Measurements from ENCODE around the gene SELENOT.
"Not testable (repeated sequence)": the region's sequence is repeated elsewhere in the genome, so short reads cannot be mapped to it uniquely, and the experiment has no call there.

The SELENOT gene

GRCh38 chr3:150603153-150603979, at the start of gene SELENOT:
TSS of gene SELENOT (plus strand) at chr3:150603321. CDS start at chr3:150603363, 42 bp downstream.
- DNase-seq: peak; percentile 89 to 94 (median 90)

- no peak for DNase-seq
Observed at GRCh38 chr3:150555859-150556436, 47.2 kb upstream of the SELENOT start.

GRCh38 chr3:150556792-150557191, 46.3 kb upstream of the SELENOT start:
- no peak for DNase-seq

- DNase-seq: no peak
Observed at GRCh38 chr3:150557725-150558124, 45.4 kb upstream of the SELENOT start.

DNA sequence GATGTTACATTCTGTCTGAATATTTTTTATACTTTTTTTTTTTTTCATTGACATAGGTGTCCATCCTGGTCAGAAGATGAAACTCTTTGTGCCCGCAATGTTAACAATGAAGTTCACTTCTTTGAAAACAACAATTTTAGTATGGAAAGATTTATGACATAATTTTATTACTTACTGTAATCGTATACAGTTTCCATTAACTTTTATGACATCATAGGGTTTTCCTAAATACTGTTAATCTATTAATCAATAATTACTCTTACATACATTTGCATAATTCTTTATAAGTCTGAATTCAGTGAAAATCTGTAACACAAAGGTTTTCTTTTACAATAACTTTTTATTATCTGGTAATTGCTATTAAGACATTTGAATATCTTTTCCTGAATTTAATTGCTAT, 38.9 kb upstream of the SELENOT start:
- no peak for DNase-seq

GRCh38 chr3:150567328-150567727, 35.8 kb upstream of the SELENOT start:
- no peak for DNase-seq

GRCh38 chr3:150577855-150578254, 25.3 kb upstream of the SELENOT start:
- no peak for DNase-seq

GRCh38 chr3:150581174-150581573, 21.9 kb upstream of the SELENOT start:
- DNase-seq: no peak

GRCh38 chr3:150582620-150583019, 20.5 kb upstream of the SELENOT start:
- DNase-seq: no peak

DNA sequence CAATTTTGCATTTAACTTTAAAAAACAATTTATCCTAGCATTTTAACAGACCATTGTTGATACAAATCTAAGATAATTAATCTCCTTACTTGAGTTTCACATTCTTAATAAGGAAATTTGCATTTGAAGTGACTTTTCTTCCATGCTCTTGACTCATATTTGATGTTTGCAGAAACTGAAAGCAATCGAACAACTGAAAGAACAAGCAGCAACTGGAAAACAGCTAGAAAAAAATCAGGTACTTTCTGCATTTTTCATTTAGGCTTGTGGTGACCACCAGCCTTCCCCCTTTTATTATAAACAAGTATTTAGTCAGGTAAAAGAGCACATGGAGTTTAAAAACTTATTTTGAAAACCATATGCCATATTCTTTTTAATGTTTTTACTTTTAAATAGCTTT, 20.1 kb upstream of the SELENOT start:
- no peak for DNase-seq

DNA sequence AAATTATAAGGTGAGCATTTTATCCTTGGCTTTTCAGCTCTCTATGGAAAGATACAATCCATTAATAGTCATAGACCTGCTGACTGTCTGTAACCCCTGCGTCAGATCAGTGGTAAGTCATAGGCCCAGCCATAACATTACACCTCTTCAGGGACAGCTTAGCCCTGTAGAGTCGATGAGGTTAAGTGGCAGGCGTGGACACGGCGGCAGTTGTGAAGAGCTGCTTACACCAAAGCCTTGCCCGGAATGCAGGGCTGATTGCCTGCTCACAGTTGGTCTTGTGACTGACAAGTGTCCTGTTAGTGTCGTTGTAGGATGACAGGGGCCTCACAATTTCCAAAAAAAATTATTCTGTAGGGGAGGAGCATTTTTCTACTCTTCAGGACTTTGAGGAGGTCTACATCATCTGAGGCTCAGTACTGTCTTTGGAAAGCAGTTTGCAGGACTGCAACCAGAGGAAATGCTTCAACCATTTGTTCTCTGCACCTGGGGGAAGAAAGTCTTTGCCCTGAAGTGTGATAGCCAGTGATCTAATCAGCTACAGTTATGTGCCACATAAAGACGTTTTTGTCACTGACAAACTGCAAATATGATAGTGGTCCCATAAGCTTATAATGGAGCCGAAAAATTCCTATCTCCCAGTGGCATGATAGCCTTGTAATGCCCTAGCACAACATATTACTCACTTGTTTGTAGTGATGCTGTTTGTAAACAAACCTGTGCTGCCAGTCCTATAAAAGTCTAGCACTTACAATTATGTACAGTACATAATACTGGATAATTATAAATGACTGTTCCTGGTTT, 14.9 kb upstream of the SELENOT start:
- DNase-seq: no peak

DNA sequence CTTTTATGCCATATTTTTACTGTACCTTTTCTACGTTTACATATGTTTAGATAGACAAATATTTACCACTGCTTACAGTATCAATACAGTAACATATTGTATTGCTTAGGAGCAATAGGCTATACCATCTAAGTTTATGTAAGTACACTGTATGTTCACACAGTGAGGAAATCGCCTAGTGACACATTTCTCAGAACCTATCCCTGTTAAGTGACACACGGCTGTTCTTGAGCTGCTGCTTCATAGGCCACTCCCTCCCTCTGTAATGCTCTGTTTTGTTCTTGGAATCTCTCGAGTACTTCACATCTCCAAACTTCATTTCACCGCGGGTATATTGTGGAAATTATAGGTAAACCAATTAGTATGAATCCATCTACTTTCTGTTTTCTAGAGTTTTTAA, 13.4 kb upstream of the SELENOT start:
- DNase-seq: no peak

DNA sequence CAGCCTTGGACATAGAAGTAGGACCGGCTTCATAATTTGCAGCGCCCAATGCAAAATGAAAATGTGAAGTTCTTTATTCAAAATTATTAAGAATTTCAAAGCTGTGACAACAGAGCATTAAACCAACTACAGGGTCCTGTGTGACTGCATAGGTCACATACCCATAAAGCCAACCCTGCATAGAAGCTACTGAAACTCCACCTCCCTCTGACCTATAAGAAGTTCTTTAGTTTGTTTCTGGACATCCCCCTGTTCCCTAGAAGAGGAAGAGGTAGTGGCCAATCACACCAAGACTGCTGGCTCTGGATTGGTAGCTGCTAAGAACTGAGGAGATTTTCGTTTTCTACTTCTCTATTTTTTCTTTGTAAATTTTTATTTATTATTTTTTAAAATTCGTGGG, 9.0 kb upstream of the SELENOT start:
- no peak for DNase-seq

DNA sequence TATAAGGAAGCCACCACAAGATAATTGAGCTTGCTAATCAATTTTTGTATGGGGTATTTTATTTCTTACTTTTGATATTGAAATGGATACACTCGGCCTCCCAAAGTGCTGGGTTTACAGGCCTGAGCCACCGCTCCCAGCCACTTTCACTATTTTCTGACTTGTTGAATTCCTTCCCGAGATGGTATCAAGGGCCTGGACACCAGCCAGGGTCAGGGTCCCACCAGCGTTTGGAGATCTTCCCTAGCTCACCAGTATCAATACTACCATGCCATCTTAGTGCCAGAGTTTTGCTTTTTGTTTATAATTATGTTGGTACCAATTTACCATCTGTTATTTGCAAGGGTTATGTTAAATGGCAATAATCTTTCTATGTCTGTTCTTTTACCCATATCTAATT, 5.5 kb upstream of the SELENOT start:
- DNase-seq: no peak

DNA sequence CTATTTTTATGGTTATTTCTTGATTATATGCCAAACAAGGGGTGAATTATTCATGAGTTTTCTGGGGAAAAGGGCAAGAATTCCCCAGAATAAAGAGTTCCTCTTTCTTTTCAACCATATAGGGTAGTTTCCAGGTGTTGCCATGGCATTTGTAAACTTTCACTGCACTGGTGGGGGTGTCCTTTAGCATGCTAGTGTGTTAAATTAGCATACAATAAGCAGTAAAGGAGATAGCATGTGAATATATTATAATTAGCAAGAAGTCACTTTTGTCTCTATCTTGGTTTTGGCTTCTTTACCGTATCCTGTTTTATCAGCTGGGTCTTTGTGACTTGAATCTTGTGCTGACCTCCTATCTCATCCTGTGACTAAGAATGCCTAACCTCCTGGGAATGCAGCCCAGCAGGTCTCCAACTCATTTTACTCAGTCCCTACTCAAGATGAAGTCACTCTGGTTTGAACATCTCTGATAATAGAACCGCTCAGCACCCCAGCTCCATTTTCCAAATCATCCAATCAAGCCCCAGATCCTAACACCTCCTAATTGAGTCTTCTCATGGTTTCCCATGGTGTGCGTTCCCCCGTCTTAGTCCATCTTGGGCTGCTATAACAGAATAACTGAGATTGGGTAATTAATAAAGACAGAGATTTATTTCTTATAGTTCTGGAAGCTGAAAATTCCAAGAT, 3.4 kb upstream of the SELENOT start:
- DNase-seq: no peak

DNA sequence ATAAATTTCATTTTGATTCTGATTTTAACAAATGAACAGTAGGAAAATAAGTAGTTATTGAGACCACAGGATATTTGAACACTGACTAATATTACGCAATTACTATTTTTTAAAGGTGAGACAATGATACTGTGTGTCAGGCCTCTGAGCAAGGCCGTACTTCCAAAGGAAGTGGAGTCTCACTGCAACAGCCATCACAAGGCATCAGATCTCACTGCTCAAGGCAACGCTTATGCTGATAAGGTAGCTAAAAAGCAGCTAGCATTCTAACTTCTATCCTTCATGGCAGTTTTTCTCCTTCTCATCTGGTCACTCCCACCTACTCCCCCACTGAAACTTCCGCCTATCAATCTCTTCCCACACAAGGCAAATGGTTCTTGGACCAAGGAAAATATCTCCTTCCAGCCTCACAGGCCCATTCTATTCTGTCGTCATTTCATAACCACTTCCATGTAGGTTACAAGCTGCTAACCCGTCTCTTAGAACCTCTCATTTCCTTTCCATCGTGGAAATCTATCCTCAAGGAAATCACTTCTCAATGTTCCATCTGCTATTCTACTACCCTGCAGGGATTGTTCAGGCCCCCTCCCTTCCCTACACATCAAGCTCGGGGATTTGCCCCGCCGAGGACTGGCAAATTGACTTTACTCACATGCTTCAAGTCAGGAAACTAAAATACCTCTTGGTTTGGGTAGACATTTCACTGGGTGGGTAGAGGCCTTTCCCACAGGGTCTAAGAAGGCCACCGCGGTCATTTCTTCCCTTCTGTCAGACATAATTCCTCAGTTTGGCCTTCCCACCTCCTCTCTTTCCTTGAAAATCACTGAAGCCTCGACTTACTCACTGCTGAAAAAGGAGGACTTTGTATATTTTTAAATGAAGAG, 2.2 kb upstream of the SELENOT start:
- DNase-seq: not testable (repeated sequence)

DNA sequence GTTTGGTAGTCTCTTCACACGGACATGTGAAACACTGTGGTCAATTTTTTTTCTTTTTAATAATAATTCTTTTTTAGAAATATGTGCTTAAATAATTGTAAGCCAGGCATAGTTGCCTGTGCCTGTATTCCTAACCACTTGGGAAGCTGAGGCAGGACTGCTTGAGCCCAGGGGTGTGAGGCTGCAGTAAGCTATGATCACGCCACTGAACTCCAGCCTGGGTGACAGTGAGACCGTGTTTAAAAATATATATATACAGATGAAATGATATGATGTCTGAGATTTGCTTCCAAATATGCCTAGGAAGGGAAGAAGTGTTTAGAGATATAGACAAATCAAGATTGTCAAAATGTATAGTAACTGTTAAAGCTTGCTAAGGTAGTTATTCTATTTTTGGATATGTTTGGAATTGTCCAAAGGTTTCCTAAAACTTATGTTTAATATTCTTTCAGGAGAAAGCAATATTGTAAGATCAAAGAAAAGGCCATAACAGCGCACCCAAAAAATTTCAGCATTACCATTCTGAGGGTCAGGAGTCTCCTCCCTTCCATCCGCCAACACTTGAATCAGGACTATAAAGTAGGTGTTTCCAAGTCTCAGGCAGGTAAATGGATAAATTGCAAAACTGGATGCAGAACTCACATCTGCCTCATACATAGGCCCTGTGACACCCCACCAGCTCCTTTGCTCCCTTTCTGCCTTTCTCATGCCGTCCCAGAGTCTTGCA, 532 bp upstream of the SELENOT start:
- no peak for DNase-seq

DNA sequence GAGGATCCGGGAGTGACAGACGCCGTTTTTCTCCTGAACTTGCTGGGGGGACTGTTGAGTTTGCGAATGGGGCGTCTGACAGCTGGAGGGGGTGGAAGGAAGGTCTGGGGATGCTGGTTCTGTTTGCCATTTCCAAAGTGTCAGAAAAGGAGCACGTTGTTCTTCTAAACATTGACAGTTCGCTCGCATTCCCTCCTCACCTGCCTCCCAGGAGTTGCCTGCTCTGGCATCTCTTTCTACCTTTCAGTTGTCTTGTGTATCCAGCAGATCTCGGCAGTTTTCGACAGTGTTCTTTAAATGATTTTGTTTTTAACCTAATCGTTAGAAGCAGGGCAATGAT, 829 bp downstream of the SELENOT start:
- no peak for DNase-seq

- no peak for DNase-seq
Observed at GRCh38 chr3:150605998-150606641, 3.0 kb downstream of the SELENOT start.

DNA sequence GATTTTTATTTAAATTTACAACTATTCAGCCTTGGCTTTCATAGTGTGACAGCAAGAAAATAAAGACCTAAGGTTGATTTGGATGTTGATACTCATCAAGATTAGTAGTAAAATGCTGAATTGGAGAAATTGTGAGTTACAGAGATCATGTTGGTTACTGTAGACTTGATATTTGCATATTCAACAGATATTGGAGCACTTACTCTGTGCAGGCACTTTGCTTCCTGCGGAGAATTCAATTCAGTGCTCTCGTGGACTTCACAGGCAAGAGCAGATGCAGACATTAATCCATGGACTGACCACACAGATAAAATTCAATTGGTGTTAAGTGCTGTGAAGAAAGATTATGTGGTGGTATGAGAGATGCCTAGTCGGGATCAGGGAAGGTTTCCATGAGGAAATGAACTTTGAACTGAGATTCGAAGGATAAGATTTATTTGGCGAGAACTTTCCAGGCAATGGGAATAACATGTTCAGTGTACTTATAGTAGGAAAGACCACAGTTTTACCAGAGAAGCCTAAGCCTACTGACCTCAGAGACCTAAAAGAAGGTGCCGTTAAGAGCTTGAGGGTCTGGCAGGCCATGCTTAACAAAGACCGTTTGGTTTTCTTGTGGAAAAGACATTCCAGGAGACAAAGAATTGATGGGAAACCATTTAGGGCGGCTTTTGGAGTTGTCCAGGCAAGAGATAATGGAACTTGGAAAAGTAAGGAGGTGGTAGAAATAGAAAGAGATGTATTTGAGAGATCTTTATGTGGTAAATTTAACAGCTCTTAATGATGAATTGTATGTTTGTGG, 4.3 kb downstream of the SELENOT start:
- no peak for DNase-seq

Measured in activated naive CD4-positive, alpha-beta T cell (primary cell).